ENCODE measurements around the gene FTO. TPM values are rescaled to one million over a fixed set of nuclear protein-coding genes. Genes with fewer than 3 reads are reported as not detected.

FTO gene
- polyA plus RNA-seq, 2 of the 4 experiments (the other 2 are of a cell fraction) = 48.7 to 101 TPM

DNA sequence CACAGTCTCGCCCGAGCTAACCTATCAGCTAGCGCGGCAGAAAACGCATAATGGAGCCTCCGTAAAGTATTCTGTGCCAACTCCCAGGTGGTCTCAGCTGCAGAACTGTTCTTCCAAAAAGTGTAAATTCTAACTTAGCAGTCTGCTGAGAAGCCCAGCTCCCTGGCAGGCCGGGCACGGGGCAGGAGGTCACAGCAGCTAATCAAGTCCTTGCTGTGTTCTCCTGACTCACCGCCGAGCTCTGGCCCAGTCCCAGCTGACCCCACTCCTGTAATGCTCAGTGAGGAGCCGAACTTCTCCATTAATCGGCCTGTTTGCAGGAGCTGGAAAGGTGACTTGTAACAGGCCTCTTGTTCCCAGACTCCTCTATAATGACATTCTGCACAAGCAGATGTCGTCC, 389.3 kb downstream of the FTO start (continued):
- TF ChIP-seq RNF2 (IDR thresholded peaks at IDR 0.05; ENCODE audit: borderline replicate concordance, low read depth) (no peak), MAFK (IDR thresholded peaks at IDR 0.05; ENCODE audit: partially characterized antibody) (no peak)

- Histone ChIP-seq H3K4me3 (no peak overlapping the region), H3K9me3 (no peaks in the 10 kb centered on the region), H3K27ac (no peak overlapping the region), H3K4me1 (no peaks in the 10 kb centered on the region), H3K4me2 (no peak overlapping the region)
- no peak for TF ChIP-seq EP300 (IDR thresholded peaks at IDR 0.05)
- FAIRE-seq = no peak
- DNase-seq (ENCODE audit: low read depth in 1 of 2, low spot score in 1 of 2) = no peak
- 92% methylated on average over 10 of the region's 10 CpGs for WGBS (ENCODE audit: missing lambda C conversion rate)
- no peak for ATAC-seq
- ChIA-PET CTCF (interaction anchor here (1.2 kb wide), 1 partner anchor 10 kb away, joined by 3 read pairs; no protein-coding TSS in a partner anchor), POLR2A (no interaction called here)
Observed at GRCh38 chr16:54094641-54095040, 390.7 kb downstream of the FTO start.

- DNase-seq (ENCODE audit: low read depth in 1 of 2, low spot score in 1 of 2) (no peak), FAIRE-seq (no peak), ATAC-seq (no peak)
- POLR2A ChIA-PET = no interaction called here
- no peak overlapping the region for H3K4me2 ChIP-seq
- WGBS (ENCODE audit: missing lambda C conversion rate) = 84% methylated on average over 2 of the region's 2 CpGs
- no peak overlapping the region for H3K4me3 ChIP-seq
- no peaks in the 10 kb centered on the region for H3K9me3 ChIP-seq
- TF ChIP-seq KDM5A (IDR thresholded peaks at IDR 0.05) (no peak), RARB (CRISPR knock-in tag; IDR thresholded peaks at IDR 0.05) (no peak), RFX5 (IDR thresholded peaks at IDR 0.05) (no peak), ELK1 (IDR thresholded peaks at IDR 0.05; ENCODE audit: low read depth, low read length) (no peak), MYC (IDR thresholded peaks at IDR 0.05; ENCODE audit: borderline replicate concordance, low read length) (no peak), SREBF2 (IDR thresholded peaks at IDR 0.05) (no peak)
- TF ChIP-seq, protein P1, sequence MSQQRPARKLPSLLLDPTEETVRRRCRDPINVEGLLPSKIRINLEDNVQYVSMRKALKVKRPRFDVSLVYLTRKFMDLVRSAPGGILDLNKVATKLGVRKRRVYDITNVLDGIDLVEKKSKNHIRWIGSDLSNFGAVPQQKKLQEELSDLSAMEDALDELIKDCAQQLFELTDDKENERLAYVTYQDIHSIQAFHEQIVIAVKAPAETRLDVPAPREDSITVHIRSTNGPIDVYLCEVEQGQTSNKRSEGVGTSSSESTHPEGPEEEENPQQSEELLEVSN (IDR thresholded peaks at IDR 0.05; ENCODE audit: borderline replicate concordance, low read depth) = no peak
- CTCF ChIA-PET = interaction anchor here (1.0 to 1.2 kb wide), 2 partner anchors 151 to 207 kb away, joined by 3 read pairs; no protein-coding TSS in a partner anchor
- H3K27ac ChIP-seq = no peak overlapping the region
- H3K4me1 ChIP-seq = no peaks in the 10 kb centered on the region
Observed at GRCh38 chr16:54096607-54097006, 392.7 kb downstream of the FTO start.

DNA sequence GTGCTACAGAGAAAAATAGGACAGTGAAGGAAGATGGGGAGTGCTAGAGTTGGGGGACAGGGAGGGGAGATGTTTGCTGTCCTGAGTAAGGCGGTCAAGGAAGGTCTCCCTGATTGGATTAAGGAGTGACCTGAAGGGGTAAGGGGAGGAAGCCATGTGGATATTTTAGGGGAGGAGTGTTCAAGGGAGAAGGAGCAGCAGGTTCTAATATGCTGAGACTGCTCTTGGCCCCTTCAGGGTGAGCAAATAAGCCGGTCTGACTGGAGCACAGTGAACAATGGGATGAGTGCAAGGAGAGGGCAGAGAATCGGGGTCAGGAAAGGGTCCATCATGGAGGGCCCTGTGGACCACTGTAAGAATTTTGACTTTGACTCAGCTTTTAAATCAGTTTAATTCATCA, 393.8 kb downstream of the FTO start:
- no peak overlapping the region for H3K4me3 ChIP-seq
- no peak overlapping the region for H3K4me2 ChIP-seq
- POLR2A ChIA-PET = no interaction called here
- ATAC-seq (no peak), DNase-seq (ENCODE audit: low read depth in 1 of 2, low spot score in 1 of 2) (no peak), FAIRE-seq (no peak)
- no peak overlapping the region for H3K27ac ChIP-seq
- no peaks in the 10 kb centered on the region for H3K9me3 ChIP-seq
- CTCF ChIA-PET = interaction anchor here (1.2 kb wide), 1 partner anchor 152 kb away, joined by 3 read pairs; no protein-coding TSS in a partner anchor
- H3K4me1 ChIP-seq = no peaks in the 10 kb centered on the region
- WGBS (ENCODE audit: missing lambda C conversion rate) = 74% methylated on average over 3 of the region's 3 CpGs
- TF ChIP-seq TP53 (CRISPR knock-in tag; IDR thresholded peaks at IDR 0.05) (no peak), NFE2L2 (conservative IDR thresholded peaks at IDR 0.05; ENCODE audit: low read length) (no peak), MAFK (IDR thresholded peaks at IDR 0.05; ENCODE audit: partially characterized antibody) (no peak), HOXB13 (CRISPR knock-in tag; IDR thresholded peaks at IDR 0.05; ENCODE audit: low read depth) (no peak), ZC3H11A (IDR thresholded peaks at IDR 0.05) (no peak), PHF8 (IDR thresholded peaks at IDR 0.05; ENCODE audit: borderline replicate concordance, low read depth) (no peak), FOXS1 (CRISPR knock-in tag; IDR thresholded peaks at IDR 0.05) (no peak), MYC (IDR thresholded peaks at IDR 0.05; ENCODE audit: borderline replicate concordance, low read length) (no peak), EHMT2 (IDR thresholded peaks at IDR 0.05; ENCODE audit: low read depth) (no peak), RCOR1 (IDR thresholded peaks at IDR 0.05; ENCODE audit: low read depth, low read length) (no peak), GATA3 (IDR thresholded peaks at IDR 0.05; ENCODE audit: borderline replicate concordance) (no peak), PBX3 (IDR thresholded peaks at IDR 0.05) (no peak), BHLHE40 (IDR thresholded peaks at IDR 0.05; ENCODE audit: low read depth, low read length) (no peak), BCL3 (IDR thresholded peaks at IDR 0.05) (no peak), POLR2A (IDR thresholded peaks at IDR 0.05; ENCODE audit: low read length) (no peak), CBX8 (IDR thresholded peaks at IDR 0.05) (no peak)
- TF ChIP-seq, protein P1 (IDR thresholded peaks at IDR 0.05; ENCODE audit: borderline replicate concordance, low read depth) = no peak
- TF ChIP-seq, protein P2, sequence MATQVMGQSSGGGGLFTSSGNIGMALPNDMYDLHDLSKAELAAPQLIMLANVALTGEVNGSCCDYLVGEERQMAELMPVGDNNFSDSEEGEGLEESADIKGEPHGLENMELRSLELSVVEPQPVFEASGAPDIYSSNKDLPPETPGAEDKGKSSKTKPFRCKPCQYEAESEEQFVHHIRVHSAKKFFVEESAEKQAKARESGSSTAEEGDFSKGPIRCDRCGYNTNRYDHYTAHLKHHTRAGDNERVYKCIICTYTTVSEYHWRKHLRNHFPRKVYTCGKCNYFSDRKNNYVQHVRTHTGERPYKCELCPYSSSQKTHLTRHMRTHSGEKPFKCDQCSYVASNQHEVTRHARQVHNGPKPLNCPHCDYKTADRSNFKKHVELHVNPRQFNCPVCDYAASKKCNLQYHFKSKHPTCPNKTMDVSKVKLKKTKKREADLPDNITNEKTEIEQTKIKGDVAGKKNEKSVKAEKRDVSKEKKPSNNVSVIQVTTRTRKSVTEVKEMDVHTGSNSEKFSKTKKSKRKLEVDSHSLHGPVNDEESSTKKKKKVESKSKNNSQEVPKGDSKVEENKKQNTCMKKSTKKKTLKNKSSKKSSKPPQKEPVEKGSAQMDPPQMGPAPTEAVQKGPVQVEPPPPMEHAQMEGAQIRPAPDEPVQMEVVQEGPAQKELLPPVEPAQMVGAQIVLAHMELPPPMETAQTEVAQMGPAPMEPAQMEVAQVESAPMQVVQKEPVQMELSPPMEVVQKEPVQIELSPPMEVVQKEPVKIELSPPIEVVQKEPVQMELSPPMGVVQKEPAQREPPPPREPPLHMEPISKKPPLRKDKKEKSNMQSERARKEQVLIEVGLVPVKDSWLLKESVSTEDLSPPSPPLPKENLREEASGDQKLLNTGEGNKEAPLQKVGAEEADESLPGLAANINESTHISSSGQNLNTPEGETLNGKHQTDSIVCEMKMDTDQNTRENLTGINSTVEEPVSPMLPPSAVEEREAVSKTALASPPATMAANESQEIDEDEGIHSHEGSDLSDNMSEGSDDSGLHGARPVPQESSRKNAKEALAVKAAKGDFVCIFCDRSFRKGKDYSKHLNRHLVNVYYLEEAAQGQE (IDR thresholded peaks at IDR 0.05) = no peak

Data from A549 (cell line).